Endothelial cell of hepatic sinusoid (primary cell): ENCODE results near the gene ZNF804A.
"Not testable (repeated sequence)": the region's sequence is repeated elsewhere in the genome, so short reads cannot be mapped to it uniquely, and the experiment has no call there.

ENCODE experiments used
- in situ Hi-C: cut with HindIII; loops from 2 replicates; pipeline ENCODE4 v1.10.0; 2017; ENCODE audit warnings: low sequenced_read_pairs

ZNF804A gene

GRCh38 chr2:184793176-184793575 lies 194.8 kb downstream of the ZNF804A start:
- in situ Hi-C loops: no loop called here

- in situ Hi-C loops: no loop called here
Observed at GRCh38 chr2:184799379-184799778, 201.1 kb downstream of the ZNF804A start.

DNA sequence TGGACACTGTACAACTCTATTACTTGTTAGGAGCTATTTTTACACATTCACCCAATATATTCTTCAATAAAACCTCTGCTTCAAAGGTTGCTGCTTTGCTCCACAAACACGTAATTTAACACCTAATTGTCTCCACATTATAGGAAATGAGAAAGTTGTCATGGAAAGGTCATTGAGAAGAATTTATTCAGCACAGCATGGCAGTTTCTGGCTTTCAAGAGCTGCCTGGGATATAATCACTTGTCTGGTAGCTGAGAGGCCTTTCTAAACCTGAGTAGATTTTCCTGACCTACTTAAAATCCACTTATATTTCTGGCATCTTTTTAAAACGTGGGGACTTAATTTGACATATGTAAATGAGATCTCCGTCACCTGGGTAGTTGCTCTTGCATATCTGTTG lies 216.1 kb downstream of the ZNF804A start:
- in situ Hi-C loops: no loop called here

DNA sequence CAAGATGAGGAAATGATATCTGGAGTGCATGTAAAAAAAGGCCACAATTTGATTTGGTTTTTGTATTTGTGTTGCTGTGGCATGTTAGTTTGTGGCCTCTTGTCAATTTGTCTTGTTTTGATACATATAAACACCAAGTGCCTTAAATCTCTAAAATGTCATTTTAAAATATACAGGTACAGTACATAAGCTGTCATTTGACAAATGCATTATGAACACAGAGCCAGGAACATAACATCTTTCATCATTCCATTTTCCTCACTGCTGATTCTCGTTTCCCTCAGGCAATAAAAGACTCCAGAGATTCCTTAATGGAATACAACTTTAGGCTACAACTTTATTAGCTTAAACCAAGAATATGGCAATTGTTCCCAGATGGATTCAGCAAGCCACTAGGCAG lies 217.5 kb downstream of the ZNF804A start:
- in situ Hi-C loops: no loop called here

DNA sequence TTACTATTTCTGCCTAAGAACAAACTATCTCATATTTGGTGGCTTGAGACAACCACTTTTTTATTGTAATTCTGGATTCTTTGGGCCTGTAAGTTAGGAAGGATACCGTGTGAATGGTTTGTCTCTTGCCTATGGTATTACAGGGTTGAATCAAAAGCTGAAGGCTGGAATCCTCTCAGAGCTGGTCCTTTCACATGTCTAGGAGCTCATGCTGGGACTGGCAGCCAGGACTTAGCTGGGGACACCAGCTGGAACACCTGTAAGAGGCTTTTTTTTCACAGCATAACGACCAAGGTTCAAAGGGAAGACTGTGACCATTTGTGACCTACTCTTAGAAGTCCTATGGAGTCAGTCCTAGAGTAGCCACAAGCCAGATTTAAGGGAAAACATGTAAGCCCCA lies 226.3 kb downstream of the ZNF804A start:
- in situ Hi-C loops: no loop called here

DNA sequence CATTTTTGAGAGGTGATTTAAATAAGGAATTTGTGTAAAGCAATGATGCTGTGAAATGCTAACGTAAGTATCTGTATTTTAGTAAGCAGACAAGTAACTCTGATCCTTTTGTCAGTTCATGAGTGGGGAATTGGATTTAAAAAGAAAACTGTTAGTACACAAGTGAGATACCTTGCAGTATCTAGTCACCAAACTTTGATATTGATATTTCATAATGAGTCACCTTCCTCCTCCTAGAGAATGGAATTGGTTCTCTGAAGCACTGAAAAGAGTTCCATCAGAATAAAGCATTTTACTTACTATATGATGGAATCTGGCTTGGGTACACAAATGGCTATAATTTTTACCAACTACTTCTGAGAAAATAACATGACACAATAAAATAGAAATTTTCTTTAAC lies 232.2 kb downstream of the ZNF804A start:
- in situ Hi-C loops: no loop called here

- in situ Hi-C loops: no loop called here
Observed at GRCh38 chr2:184834699-184835397, 236.5 kb downstream of the ZNF804A start.

DNA sequence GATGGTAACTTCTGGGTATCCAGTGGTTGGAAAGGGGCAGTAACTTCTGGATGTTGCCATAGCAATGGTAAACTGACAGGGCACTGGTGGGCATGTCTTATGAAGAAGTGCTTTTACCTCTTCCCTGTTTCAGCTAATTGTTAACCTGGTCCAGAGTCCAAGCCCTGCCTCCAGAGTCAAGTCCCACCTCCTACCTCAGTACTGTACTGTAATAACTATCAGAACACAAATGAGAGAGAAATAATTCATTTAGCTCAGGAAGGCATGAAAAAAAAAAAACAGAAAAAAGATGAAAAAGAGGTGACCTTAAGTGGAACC lies 237.0 kb downstream of the ZNF804A start:
- in situ Hi-C loops: no loop called here

DNA sequence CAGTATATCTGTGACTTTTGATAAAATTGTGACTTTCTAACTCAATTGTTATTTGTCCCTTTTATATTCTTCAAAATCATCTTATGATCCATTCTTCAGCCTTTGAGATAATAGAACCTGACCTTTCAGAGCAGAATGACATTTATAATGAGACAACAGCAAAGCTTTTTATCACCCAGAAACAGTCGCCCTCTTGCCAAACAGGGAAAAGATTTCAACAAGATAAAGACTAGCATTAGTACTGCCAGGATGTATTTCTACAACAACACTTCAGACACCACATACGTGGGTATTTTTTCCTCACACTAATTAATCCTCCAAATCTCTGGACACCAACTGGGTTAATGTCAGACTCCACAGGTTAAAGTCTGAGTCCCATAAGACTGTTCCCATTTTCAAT lies 249.0 kb downstream of the ZNF804A start:
- in situ Hi-C loops: no loop called here

DNA sequence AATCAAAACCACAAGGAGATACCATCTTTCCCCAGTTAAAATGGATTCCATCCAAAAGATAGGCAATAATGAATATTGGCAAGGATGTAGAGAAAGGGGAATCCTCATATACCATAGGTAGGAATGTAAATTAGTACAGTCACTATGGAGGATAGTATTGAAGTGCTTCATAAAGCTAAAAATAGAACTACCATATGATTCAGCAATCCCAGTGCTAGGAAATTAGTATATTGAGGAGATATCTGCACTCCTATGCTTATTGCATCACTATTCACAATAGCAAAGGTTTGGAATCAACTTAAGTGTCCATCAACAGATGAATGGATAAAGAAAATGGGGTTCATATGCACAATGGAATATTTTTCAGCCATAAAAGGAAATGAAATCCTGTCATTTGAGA lies 251.2 kb downstream of the ZNF804A start:
- in situ Hi-C loops: no loop called here

DNA sequence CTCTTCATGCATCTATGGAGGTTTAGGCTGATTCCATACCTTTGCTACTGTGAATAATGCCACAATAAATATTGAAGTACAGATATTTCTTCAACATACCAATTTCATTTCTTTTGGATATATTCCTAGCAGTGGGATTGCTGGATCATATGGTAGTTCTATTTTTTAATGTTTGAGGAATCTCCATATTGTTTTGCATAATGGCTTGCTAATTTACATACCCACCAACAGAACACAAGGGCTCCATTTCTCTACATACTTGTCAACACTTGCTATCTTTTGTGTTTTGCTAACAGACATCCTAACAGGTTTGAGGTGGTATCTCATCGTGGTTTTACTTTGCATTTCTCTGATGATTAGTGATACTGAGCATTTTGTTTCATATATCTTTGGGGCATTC lies 253.2 kb downstream of the ZNF804A start:
- in situ Hi-C loops: no loop called here

- in situ Hi-C loops: no loop called here
Observed at GRCh38 chr2:184859187-184859586, 260.9 kb downstream of the ZNF804A start.

GRCh38 chr2:184860744-184861143 lies 262.4 kb downstream of the ZNF804A start:
- in situ Hi-C loops: no loop called here

- in situ Hi-C loops: no loop called here
Observed at GRCh38 chr2:184875212-184875611, 276.9 kb downstream of the ZNF804A start.

DNA sequence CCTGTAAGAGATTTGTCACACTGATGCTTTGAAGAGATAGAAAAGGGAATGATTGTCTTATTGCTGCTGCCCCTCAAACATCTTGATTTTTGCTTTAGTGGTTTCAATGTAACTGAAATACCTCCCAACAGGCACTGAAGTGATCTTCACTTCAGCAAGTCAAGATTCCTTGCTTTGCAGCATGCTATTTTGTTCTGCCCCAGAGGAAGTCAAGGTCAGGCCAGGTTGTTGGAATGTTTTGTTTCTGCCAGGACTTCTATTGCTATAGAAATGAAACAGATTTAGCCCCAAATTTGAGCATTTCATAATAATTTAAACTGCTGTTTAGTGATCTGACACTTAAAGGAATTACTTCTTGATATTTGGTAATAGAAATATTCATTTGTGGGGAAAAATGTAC lies 277.6 kb downstream of the ZNF804A start:
- in situ Hi-C loops: no loop called here

- in situ Hi-C loops: no loop called here
Observed at GRCh38 chr2:184877909-184878308, 279.6 kb downstream of the ZNF804A start.

GRCh38 chr2:184879671-184880070 lies 281.3 kb downstream of the ZNF804A start:
- in situ Hi-C loops: no loop called here

- in situ Hi-C loops: not testable (repeated sequence)
Observed at GRCh38 chr2:184886585-184886984, 288.3 kb downstream of the ZNF804A start.

DNA sequence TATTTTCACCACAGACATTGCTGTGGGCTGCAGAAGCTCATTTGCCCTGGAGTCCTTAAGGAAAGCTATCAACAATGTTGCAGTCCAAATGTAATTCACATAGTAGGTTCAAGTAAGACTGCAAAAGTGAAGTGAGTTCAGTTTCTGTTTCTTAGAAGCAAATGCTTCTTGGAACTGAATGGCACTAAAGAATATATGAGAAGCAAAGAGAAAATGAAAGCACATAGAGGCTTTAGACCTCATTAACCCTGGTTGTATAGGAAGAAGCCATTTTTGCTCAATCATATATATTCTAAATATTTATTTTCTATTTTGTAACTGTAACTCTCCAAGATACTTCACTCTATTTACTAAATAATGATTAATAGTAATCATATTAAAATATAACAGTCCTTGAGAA lies 292.0 kb downstream of the ZNF804A start:
- in situ Hi-C loops: no loop called here

- in situ Hi-C loops: no loop called here
Observed at GRCh38 chr2:184904991-184905390, 306.7 kb downstream of the ZNF804A start.

DNA sequence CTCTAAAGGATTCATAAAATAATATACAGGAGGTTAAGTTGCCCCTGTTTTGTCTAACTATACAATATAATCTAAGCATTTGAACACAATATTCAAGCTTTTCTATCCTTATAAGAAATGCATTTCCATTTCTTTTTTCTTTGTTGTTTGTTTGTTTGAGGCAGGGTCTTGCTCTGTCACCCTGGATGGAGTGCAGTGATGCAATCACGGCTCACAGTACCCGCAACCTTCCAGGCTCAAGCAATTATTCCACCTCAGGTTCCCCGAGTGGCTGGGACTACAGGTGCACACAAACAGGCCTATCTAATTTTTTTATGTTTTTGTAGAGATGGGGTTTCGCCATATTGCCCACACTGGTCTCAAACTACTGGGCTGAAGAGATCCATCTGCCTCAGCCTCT lies 307.8 kb downstream of the ZNF804A start:
- in situ Hi-C loops: no loop called here

GRCh38 chr2:184906709-184907108 lies 308.4 kb downstream of the ZNF804A start:
- in situ Hi-C loops: no loop called here

- in situ Hi-C loops: no loop called here
Observed at GRCh38 chr2:184908966-184909365, 310.6 kb downstream of the ZNF804A start.
